CD4-positive, alpha-beta T cell treated with Interleukin-15 for 4 hours (primary cell): ENCODE results near the gene PRR23A.
"Not testable (repeated sequence)": the region's sequence is repeated elsewhere in the genome, so short reads cannot be mapped to it uniquely, and the experiment has no call there.

ENCODE experiments used
- DNase-seq: peaks from one replicate; pipeline ENCODE4 v3.0.0-alpha.2; 2020; ENCODE audit warnings: low spot score

Gene PRR23A

GRCh38 chr3:139006051-139006716 is at the start of gene PRR23A:
PRR23A (minus strand) TSS chr3:139006268; CDS start chr3:139006268, 0 bp downstream.
- no peak for DNase-seq

GRCh38 chr3:139052802-139053600 is 46.9 kb upstream of the PRR23A start:
- no peak for DNase-seq

GRCh38 chr3:139044366-139045210 is 38.5 kb upstream of the PRR23A start, which contains the start of gene PRR23C:
PRR23C (minus strand) TSS chr3:139044892; CDS start chr3:139044620, 272 bp downstream.
- no peak for DNase-seq

- no peak for DNase-seq
Observed at GRCh38 chr3:139043554-139044365, 37.7 kb upstream of the PRR23A start.

GRCh38 chr3:139037478-139037877 is 31.4 kb upstream of the PRR23A start:
- DNase-seq, result no peak

- DNase-seq, result no peak
Observed at GRCh38 chr3:139032326-139033002, 26.4 kb upstream of the PRR23A start.

- not testable (repeated sequence) for DNase-seq
Observed at GRCh38 chr3:139030576-139030975, 24.5 kb upstream of the PRR23A start.

- DNase-seq, result no peak
Observed at GRCh38 chr3:139024968-139025367, 18.9 kb upstream of the PRR23A start.

GRCh38 chr3:139020868-139021234 is 14.8 kb upstream of the PRR23A start, which contains the start of gene PRR23B:
PRR23B (minus strand) TSS chr3:139020926; CDS start chr3:139020661, 265 bp downstream.
- DNase-seq, result no peak

GRCh38 chr3:139020036-139020867 is 14.2 kb upstream of the PRR23A start:
- DNase-seq, result no peak

GRCh38 chr3:139016430-139017048 is 10.5 kb upstream of the PRR23A start:
- DNase-seq, result no peak

GRCh38 chr3:139005356-139005993 is 593 bp downstream of the PRR23A start:
- no peak for DNase-seq

- no peak for DNase-seq
Observed at GRCh38 chr3:138995706-138996105, 10.4 kb downstream of the PRR23A start.

- DNase-seq, result no peak
Observed at GRCh38 chr3:138987181-138987580, 18.9 kb downstream of the PRR23A start.

GRCh38 chr3:138985932-138986331 is 20.1 kb downstream of the PRR23A start:
- no peak for DNase-seq

- no peak for DNase-seq
Observed at GRCh38 chr3:138984816-138985215, 21.3 kb downstream of the PRR23A start.

GRCh38 chr3:138976047-138976446 is 30.0 kb downstream of the PRR23A start:
- DNase-seq, result no peak

GRCh38 chr3:138975351-138975750 is 30.7 kb downstream of the PRR23A start:
- no peak for DNase-seq

- DNase-seq, result no peak
Observed at GRCh38 chr3:138974462-138974861, 31.6 kb downstream of the PRR23A start.
